K562 (cell line): Measurements from ENCODE around the gene RIT1.

Source experiments
- CTCF ChIP-seq, 3 experiments: IDR thresholded peaks in 2 of 3; conservative IDR thresholded peaks in 1 of 3; 2 replicates each; pipeline ENCODE4 v1.5.1; 2011 to 2012; ENCODE audit warnings: low read length in 3 of 3, mild to moderate bottlenecking in 3 of 3, control low read depth in 2 of 3, improper control_type of control experiment in 1 of 3, inconsistent platforms in 1 of 3, low read depth in 1 of 3, mixed read lengths in 1 of 3, moderate library complexity in 1 of 3; ENCODE audit not compliant: insufficient read depth in 2 of 3
- MITF ChIP-seq: IDR thresholded peaks from 2 replicates; pipeline ENCODE4 v1.6.1; 2014; ENCODE audit warnings: antibody characterized with exemption
- SIN3B ChIP-seq: fragments of 450-650 bp; IDR thresholded peaks from 2 replicates; pipeline ENCODE4 v1.6.1; 2017; ENCODE audit warnings: low read depth, mild to moderate bottlenecking, moderate library complexity

- TF ChIP-seq SIN3B, result no peak
- no peak for TF ChIP-seq CTCF (IDR thresholded peaks at IDR 0.05 in 2 of 3, conservative IDR thresholded peaks at IDR 0.05 in 1 of 3; ENCODE audit: insufficient read depth in 2 of 3, low read depth in 1 of 3, low read length in 3 of 3)
- TF ChIP-seq MITF, result no peak
Measured at GRCh38 chr1:155925506-155925905, 14.4 kb upstream of the RIT1 start.
